ENCODE data around the gene MAN2A1. TPM values are rescaled to one million over a fixed set of nuclear protein-coding genes. Genes with fewer than 3 reads are reported as not detected.
A peak's percentile ranks its signal among the peaks of the same experiment; 100 is the strongest.

MAN2A1 gene
- total RNA-seq, 1 experiment from 2014 or later: 75.3 TPM

DNA sequence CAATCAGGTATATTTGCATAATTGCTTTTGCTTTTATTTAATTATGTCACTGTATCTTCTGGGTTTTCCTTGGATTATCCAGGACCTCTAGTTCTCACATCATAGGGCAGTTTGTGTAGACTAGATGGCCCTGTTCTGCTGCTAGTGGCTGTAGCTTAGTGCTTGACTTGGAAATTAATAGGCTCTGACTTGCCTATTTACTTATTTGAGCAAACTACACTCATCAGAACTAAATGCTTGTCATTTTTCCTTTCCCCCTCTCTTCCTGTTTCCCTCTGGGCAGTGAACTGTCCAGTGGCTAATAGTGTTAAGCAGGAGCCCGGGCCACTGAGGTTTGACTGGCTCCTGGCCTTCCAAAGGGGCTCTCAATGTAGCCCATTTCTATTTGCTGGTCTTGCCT is 135.7 kb downstream of the MAN2A1 start:
- DNase-seq (ENCODE audit: low spot score): peak; percentile 55

DNA sequence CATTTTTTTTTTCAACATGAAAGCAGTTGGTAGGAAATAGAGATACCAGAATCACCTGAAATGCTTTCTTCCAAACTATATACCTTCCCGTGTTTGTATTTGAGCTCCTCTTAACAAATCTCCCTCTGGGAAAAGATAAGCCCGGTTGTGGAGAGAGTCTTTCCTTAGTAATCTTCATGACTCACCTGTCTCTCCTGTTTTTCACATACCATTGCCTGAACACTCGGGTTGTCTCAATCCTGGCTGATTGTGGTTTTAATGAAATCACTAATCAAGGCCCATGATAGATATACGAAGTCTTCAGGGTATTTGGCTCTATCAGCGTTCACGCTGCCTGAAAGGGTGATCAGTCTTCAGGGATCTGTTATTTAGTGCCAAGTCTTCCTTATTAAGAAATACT is 136.7 kb downstream of the MAN2A1 start:
- peak; percentile 71 for DNase-seq (ENCODE audit: low spot score)

- no peak for DNase-seq (ENCODE audit: low spot score)
Measured at GRCh38 chr5:109829331-109829730, 139.6 kb downstream of the MAN2A1 start.

GRCh38 chr5:109830955-109831502 is 141.3 kb downstream of the MAN2A1 start:
- peak; percentile 90 for DNase-seq (ENCODE audit: low spot score)

- peak; percentile 57 for DNase-seq (ENCODE audit: low spot score)
Measured at GRCh38 chr5:109832207-109833188, 142.8 kb downstream of the MAN2A1 start.

- no peak for DNase-seq (ENCODE audit: low spot score)
Measured at GRCh38 chr5:109833946-109834345, 144.2 kb downstream of the MAN2A1 start.

DNA sequence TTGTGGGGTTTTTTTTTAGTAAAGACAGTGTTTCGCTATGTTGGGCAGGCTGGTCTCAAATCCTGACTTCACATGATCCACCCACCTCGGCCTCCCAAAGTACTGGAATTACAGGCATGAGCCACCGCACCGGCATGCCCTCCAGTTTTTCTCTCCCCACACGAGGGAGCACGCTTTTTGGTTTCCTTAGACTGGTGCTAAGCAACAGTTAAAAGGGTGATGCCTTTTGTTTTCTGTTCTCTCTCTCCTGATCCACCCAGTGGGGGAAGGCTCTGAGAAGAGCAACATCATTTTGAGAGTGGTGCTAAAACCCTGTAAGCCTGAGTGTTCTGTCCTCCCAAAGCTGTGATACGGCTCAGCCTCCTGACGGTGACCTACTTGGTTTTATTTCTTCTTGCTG is 146.6 kb downstream of the MAN2A1 start:
- DNase-seq (ENCODE audit: low spot score): no peak

- DNase-seq (ENCODE audit: low spot score): no peak
Measured at GRCh38 chr5:109837231-109837861, 147.6 kb downstream of the MAN2A1 start.

DNA sequence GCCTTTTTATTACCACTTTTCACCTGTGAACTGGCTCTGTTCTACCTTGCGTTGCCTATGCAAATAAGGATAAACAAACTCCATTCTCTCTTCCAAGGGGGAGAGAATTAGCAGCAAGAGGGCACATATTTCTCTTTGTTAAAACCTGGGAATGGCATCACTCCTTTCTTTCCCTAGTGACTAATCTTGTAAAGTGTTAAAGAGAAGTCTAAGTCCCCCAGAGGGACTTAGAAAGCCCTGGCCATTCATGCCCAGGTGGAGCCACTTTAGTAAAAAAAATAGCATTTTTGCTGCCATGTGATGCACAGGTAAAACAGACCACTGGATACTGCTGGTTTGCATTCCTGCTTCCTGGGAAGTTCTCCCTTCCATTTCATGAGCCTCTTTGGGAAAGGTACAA is 148.4 kb downstream of the MAN2A1 start:
- no peak for DNase-seq (ENCODE audit: low spot score)

GRCh38 chr5:109844148-109844547 is 154.4 kb downstream of the MAN2A1 start:
- DNase-seq (ENCODE audit: low spot score): no peak

GRCh38 chr5:109844695-109845094 is 155.0 kb downstream of the MAN2A1 start:
- no peak for DNase-seq (ENCODE audit: low spot score)

DNA sequence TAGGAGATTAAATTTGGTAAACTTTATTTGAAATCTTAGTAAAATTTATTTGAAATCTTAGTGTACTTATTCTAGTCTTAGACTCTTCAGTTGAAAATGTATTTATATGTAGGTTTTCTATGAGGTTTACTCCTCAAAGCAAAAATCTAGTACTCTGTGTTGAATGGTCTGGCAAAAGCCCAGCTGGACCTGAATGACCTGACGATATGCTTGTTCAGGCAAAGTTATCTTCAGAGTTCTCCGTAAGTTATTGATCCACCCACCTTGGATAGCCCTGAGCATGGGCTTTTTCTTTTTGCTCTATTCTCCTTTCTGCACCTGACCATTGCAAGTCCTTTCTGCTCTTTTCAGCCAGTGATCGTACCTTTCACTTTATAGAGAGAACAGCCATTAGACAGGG is 158.4 kb downstream of the MAN2A1 start:
- DNase-seq (ENCODE audit: low spot score): no peak

GRCh38 chr5:109849478-109850088 is 159.9 kb downstream of the MAN2A1 start:
- no peak for DNase-seq (ENCODE audit: low spot score)

DNA sequence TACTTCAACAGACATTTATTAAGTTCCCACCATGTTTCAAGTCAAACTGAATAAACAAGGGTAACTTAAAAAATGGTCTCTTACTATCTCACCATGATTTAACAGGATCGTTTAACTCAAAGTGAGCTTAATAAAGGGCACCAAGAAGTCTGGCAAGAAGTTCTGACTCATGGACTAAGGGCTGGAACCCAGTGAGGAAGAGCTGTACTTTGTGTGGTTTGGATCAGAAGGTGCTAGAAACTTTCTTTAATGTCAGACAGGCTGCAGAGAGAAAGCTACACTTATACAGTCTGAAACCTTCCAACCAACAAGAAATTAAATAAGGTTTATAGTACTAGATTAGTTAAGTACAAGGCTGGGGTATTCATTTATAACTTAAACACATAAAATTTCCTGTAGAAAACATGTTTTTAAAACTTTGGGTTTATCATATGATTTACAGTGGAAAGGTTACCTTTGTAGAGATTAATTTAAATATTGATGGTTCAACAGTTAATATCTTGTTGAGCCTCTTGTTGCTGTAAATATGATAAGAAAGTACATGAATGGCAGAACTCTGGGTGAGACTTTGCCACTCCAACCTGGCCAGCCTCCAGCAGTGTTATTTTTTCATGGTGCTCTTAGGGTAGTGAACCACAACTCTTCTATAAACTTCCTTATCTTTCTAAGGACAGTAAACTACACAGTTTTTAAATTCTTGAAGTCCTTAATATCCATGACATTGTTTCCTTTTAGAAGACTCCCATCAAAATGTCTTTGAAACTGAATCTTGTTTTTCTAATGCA is 162.8 kb downstream of the MAN2A1 start:
- peak; percentile 51 for DNase-seq (ENCODE audit: low spot score)

DNA sequence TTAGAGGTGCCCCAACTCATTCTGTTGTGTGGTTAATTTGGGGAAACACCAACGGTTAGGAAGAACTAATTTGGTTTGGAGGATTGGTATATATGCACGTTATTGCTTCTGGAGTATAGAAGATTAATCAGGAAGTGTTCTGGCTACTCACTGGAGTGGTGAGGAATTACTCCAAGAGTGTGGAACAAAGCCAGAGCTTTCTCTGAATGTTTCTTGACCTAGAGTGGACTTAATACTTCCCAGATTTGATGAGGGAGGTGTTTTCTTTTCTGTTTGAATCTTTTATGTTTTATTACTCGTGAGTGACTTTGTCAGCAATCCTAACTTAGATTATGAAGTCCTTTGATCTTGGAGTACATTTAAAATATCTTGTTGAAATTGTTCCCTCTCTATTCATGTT is 163.7 kb downstream of the MAN2A1 start:
- no peak for DNase-seq (ENCODE audit: low spot score)

DNA sequence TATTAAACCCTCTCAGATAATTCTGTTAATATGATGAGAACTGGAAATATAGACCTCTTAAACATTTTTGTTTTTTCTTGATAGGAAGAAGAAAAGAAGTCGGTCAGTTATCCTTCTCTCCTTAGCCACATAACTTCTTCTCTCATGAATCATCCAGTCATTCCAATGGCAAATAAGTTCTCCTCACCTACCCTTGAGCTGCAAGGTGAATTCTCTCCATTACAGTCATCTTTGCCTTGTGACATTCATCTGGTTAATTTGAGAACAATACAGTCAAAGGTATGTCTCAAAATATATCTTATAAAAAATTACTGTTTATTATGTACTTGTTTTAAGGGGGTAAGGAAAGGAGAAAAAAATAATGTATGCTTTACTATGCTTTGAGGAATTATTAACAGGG is 165.3 kb downstream of the MAN2A1 start:
- no peak for DNase-seq (ENCODE audit: low spot score)

DNA sequence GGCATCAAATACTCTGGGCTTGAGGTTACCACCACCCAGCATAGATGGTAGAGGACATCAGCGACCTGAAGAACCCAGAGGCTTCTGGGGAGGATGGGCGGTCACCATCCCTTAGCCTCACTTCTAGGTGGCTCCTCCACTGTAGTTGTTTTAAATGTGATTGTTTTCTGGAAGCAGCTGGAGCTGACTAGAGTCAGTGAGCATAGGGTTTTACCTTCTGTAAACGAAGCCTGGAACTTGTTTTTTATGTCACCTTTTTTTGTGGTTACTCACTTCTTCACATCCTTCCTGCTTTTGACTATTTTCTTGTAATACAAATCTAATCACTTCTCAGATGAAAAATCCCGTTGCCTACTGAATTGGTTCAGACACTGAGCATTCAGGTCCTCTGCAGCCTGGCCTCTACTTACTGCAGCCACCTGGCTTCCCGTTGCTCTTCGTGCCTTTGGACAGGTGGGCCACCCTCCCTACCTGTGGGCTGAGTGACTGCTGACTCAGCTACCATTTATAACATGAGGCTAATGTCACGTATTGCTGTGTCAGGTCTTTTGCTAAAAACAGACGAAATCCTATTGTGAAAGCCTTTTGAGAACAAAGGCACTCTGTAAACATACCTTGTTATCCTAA is 167.8 kb downstream of the MAN2A1 start:
- DNase-seq (ENCODE audit: low spot score): no peak

DNA sequence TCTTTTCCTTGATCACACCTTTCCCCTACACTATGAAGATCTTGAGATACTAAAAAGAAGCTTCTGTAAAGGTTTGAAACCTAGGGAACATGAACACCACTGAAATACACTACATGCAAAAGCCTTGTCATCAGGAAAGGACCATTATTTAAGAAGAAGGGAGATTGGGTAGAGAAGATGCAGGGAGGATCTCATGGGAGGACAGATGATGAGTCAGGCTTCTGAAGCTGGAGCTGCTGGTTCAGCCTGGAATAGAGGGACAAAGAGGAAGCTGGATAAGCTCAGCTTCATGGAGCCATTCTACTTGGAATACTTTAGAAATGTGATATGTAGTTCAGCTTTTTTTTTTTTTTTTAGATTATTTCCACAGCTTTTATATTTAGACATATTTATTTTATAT is 169.8 kb downstream of the MAN2A1 start:
- no peak for DNase-seq (ENCODE audit: low spot score)

- no peak for DNase-seq (ENCODE audit: low spot score)
Measured at GRCh38 chr5:109862301-109862700, 172.6 kb downstream of the MAN2A1 start.

- DNase-seq (ENCODE audit: low spot score): peak; percentile 18
Measured at GRCh38 chr5:109863752-109864151, 174.0 kb downstream of the MAN2A1 start.

DNA sequence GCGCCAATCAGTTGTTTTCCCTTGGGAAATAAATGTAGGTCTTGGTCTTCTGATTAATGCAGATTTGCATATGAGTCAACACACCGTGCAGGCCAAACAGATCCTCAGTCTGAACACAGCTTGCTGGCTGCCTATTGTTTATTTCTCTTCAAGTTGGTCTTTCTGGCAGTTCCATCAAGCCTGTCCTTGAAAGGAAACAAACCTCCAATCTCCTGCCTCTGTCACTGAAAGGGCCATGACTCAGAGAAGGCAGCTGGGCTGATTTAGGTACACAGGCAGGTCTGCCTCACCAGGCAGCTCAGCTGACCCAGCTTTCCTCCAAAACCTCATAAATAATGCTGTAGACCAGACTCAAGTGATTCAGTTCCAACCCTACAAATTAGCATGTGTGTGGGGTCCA is 175.9 kb downstream of the MAN2A1 start:
- DNase-seq (ENCODE audit: low spot score): peak; percentile 98

Measured in A172 (cell line).